Panc1 (cell line): Measurements from ENCODE around the gene AKT3. TPM values are rescaled to one million over a fixed set of nuclear protein-coding genes. Genes with fewer than 3 reads are reported as not detected.

Experiments
- ATAC-seq: fragments of 200-7000 bp; cut with Tn5 transposase; 2 replicates; pipeline ENCODE4 v1.9.1; 2020; ENCODE audit warnings: mild to moderate bottlenecking, moderate library complexity
- BruUV-seq: library from RNA; stranded (reverse); fragments of 400-500 nt; replicated peaks from 2 replicates; lab custom pipeline; 2021; lab: Mats Ljungman, UMichigan
- CTCF ChIA-PET: fragments of 300-600 bp; sonication (Branson Sonifier 250); formaldehyde crosslinking; loops from one replicate; lab custom pipeline; 2022; ENCODE audit warnings: antibody characterized with exemption; lab: Charles Lee
- POLR2A ChIA-PET: fragments of 300-600 bp; sonication (Branson Sonifier 250); formaldehyde crosslinking; loops from one replicate; lab custom pipeline; 2022; ENCODE audit warnings: antibody characterized with exemption; lab: Charles Lee
- DNase-seq: peaks from one replicate; pipeline ENCODE4 v3.0.0-alpha.2; 2010; ENCODE audit warnings: low read depth, low spot score
- H3K27ac ChIP-seq: 2 replicates; pipeline ENCODE4 v1.5.1; 2011; ENCODE audit warnings: mild to moderate bottlenecking, low read length, inconsistent platforms
- H3K27me3 ChIP-seq: fragments of 200-500 bp; sonication (Bioruptor generic); 2 replicates; pipeline ENCODE4 v1.6.0; 2014; ENCODE audit warnings: low read length, inconsistent platforms; ENCODE audit not compliant: control insufficient read depth, insufficient read depth
- H3K36me3 ChIP-seq: fragments of 200-500 bp; sonication (Bioruptor generic); 2 replicates; pipeline ENCODE4 v1.5.1; 2014; ENCODE audit warnings: inconsistent platforms, mild to moderate bottlenecking, low read length, moderate library complexity; ENCODE audit not compliant: control insufficient read depth, insufficient read depth
- H3K4me1 ChIP-seq: 2 replicates; pipeline ENCODE4 v1.5.1; 2011; ENCODE audit warnings: inconsistent platforms, mild to moderate bottlenecking, low read length, moderate library complexity; ENCODE audit not compliant: control insufficient read depth, insufficient read depth
- H3K4me3 ChIP-seq, 2 experiments: 2 replicates each; pipeline ENCODE4 v1.5.1; 2011 to 2012; ENCODE audit warnings: low read depth in 2 of 2, low read length in 2 of 2, mild to moderate bottlenecking in 2 of 2, inconsistent platforms in 1 of 2, moderate library complexity in 1 of 2
- H3K9me3 ChIP-seq: fragments of 200-500 bp; sonication (Bioruptor generic); 2 replicates; pipeline ENCODE4 v1.5.1; 2014; ENCODE audit warnings: low read depth, mild to moderate bottlenecking, inconsistent platforms, low read length, moderate library complexity; ENCODE audit not compliant: control insufficient read depth, insufficient read depth
- CTCF ChIP-seq: fragments of 450-650 bp; IDR thresholded peaks from 2 replicates; pipeline ENCODE4 v1.5.1; 2017; ENCODE audit warnings: mild to moderate bottlenecking
- POLR2AphosphoS5 ChIP-seq: IDR thresholded peaks from 2 replicates; pipeline ENCODE4 v1.6.1; 2012; ENCODE audit warnings: mild to moderate bottlenecking, low read depth, low read length, moderate library complexity
- REST ChIP-seq, 2 experiments: IDR thresholded peaks; 2 replicates each; pipeline ENCODE4 v1.6.1; 2011 to 2012; ENCODE audit warnings: low read depth in 2 of 2, control low read depth in 1 of 2, low read length in 1 of 2, mild to moderate bottlenecking in 1 of 2, moderate library complexity in 1 of 2; ENCODE audit not compliant: insufficient read depth in 1 of 2
- SIN3A ChIP-seq: IDR thresholded peaks from 2 replicates; pipeline ENCODE4 v1.6.1; 2012; ENCODE audit warnings: low read depth, mild to moderate bottlenecking, low read length, moderate library complexity, borderline replicate concordance; ENCODE audit not compliant: insufficient read depth
- TCF7L2 ChIP-seq: IDR thresholded peaks from 2 replicates; pipeline ENCODE4 v1.6.1; 2011; ENCODE audit warnings: mild to moderate bottlenecking, low read depth, low read length, inconsistent platforms
- in situ Hi-C: cut with HindIII; loops from 2 replicates; pipeline ENCODE4 v1.10.0; 2016; ENCODE audit warnings: low sequenced_read_pairs, low pct_unique_long_range_greater_than_20kb
- intact Hi-C: fragments of 100-400 bp; cut with micrococcal nuclease; formaldehyde crosslinking; loops from one replicate; pipeline ENCODE4 v1.10.0; 2022; ENCODE audit not compliant: unreplicated experiment
- total RNA-seq: library from RNA; stranded (reverse); gene quantifications from one replicate; pipeline ENCODE4 v1.2.1, GENCODE V29; 2021; ENCODE audit not compliant: unreplicated experiment

AKT3 gene
- total RNA-seq, 1 experiment from 2014 or later = 11.0 TPM

GRCh38 chr1:243727503-243728203, 122.4 kb downstream of the AKT3 start:
- H3K9me3 ChIP-seq = no peaks in the 10 kb centered on the region

GRCh38 chr1:243726806-243727502, 123.1 kb downstream of the AKT3 start:
- no peaks in the 10 kb centered on the region for H3K9me3 ChIP-seq
- in situ Hi-C loops = no loop called here
- POLR2A ChIA-PET = no interaction called here
- TF ChIP-seq REST (IDR thresholded peaks at IDR 0.05; ENCODE audit: insufficient read depth in 1 of 2, low read depth in 2 of 2, low read length in 1 of 2) (no peak), SIN3A (no peak), POLR2AphosphoS5 (no peak), TCF7L2 (no peak)

More at GRCh38 chr1:243727503-243728203, 122.4 kb downstream of the AKT3 start:
- TF ChIP-seq SIN3A (no peak), REST (IDR thresholded peaks at IDR 0.05; ENCODE audit: insufficient read depth in 1 of 2, low read depth in 2 of 2, low read length in 1 of 2) (no peak), CTCF (no peak), POLR2AphosphoS5 (no peak)
- ChIA-PET CTCF (no interaction called here), POLR2A (no interaction called here)
- no TSS peak for BruUV-seq
- H3K36me3 ChIP-seq = no peaks in the 10 kb centered on the region
- intact Hi-C loops = no loop called here
- no peak overlapping the region for H3K27ac ChIP-seq
- ATAC-seq (no peak), DNase-seq (no peak)
- no peak overlapping the region for H3K4me3 ChIP-seq
- H3K27me3 ChIP-seq = no peaks in the 10 kb centered on the region
- in situ Hi-C loops = no loop called here
- H3K4me1 ChIP-seq = no peaks in the 10 kb centered on the region

More at GRCh38 chr1:243726806-243727502, 123.1 kb downstream of the AKT3 start:
- Histone ChIP-seq H3K27ac (no peak overlapping the region), H3K27me3 (no peaks in the 10 kb centered on the region), H3K4me3 (no peak overlapping the region), H3K4me1 (no peaks in the 10 kb centered on the region), H3K36me3 (no peaks in the 10 kb centered on the region)
- intact Hi-C loops = no loop called here
- no TSS peak for BruUV-seq
- no peak for DNase-seq
- CTCF ChIA-PET = no interaction called here
- no peak for ATAC-seq
